ENCODE measurements around the gene STAB2.

STAB2 gene

GRCh38 chr12:103798586-103798985, 211.5 kb downstream of the STAB2 start:
- Histone ChIP-seq H3K9me2 (ENCODE audit: low read depth, low read length) (no peaks in the 10 kb centered on the region), H3K9ac (ENCODE audit: low read length) (no peak overlapping the region), H3K9me3 (ENCODE audit: low read length) (no peaks in the 10 kb centered on the region), H3K79me2 (ENCODE audit: insufficient read depth, low read length) (no peaks in the 10 kb centered on the region), H4K20me1 (ENCODE audit: insufficient read depth, low read length) (no peaks in the 10 kb centered on the region), H2AFZ (ENCODE audit: low read length) (no peak overlapping the region), H3F3A (ENCODE audit: insufficient read depth, low read length) (no peaks in the 10 kb centered on the region), H3K4me1 (ENCODE audit: insufficient read depth, low read length, severe bottlenecking) (no peaks in the 10 kb centered on the region), H3K27ac (ENCODE audit: low read depth, low read length, poor library complexity, severe bottlenecking) (no peak overlapping the region), H3K27me3 (ENCODE audit: insufficient read depth, low read length) (no peaks in the 10 kb centered on the region), H3K4me3 (ENCODE audit: low read depth, low read length, poor library complexity, severe bottlenecking) (no peak overlapping the region), H3K36me3 (ENCODE audit: insufficient read depth, low read length) (no peaks in the 10 kb centered on the region), H3K4me2 (ENCODE audit: low read length) (no peak overlapping the region)
- TF ChIP-seq EZH2 (IDR thresholded peaks at IDR 0.05; ENCODE audit: borderline replicate concordance, low read length) (no peak), CTCF (IDR thresholded peaks at IDR 0.05; ENCODE audit: low read length) (no peak)

- no peaks in the 10 kb centered on the region for H3K27me3 ChIP-seq (ENCODE audit: insufficient read depth, low read length)
- no peaks in the 10 kb centered on the region for H3K79me2 ChIP-seq (ENCODE audit: insufficient read depth, low read length)
- H3K4me1 ChIP-seq (ENCODE audit: insufficient read depth, low read length, severe bottlenecking), result no peaks in the 10 kb centered on the region
- H3K9ac ChIP-seq (ENCODE audit: low read length), result no peak overlapping the region
- no peaks in the 10 kb centered on the region for H3K9me2 ChIP-seq (ENCODE audit: low read depth, low read length)
- no peak overlapping the region for H3K4me2 ChIP-seq (ENCODE audit: low read length)
- H3K36me3 ChIP-seq (ENCODE audit: insufficient read depth, low read length), result no peaks in the 10 kb centered on the region
- TF ChIP-seq CTCF (IDR thresholded peaks at IDR 0.05; ENCODE audit: low read length), result no peak
- no peak for TF ChIP-seq EZH2 (IDR thresholded peaks at IDR 0.05; ENCODE audit: borderline replicate concordance, low read length)
- no peak overlapping the region for H3K4me3 ChIP-seq (ENCODE audit: low read depth, low read length, poor library complexity, severe bottlenecking)
- H3F3A ChIP-seq (ENCODE audit: insufficient read depth, low read length), result no peaks in the 10 kb centered on the region
- H4K20me1 ChIP-seq (ENCODE audit: insufficient read depth, low read length), result no peaks in the 10 kb centered on the region
- no peaks in the 10 kb centered on the region for H3K9me3 ChIP-seq (ENCODE audit: low read length)
- no peak overlapping the region for H3K27ac ChIP-seq (ENCODE audit: low read depth, low read length, poor library complexity, severe bottlenecking)
- H2AFZ ChIP-seq (ENCODE audit: low read length), result no peak overlapping the region
Observed at GRCh38 chr12:103799504-103799856, 212.4 kb downstream of the STAB2 start.

GRCh38 chr12:103799857-103800771, 213.0 kb downstream of the STAB2 start:
- no peaks in the 10 kb centered on the region for H3K36me3 ChIP-seq (ENCODE audit: insufficient read depth, low read length)
- H3K9me3 ChIP-seq (ENCODE audit: low read length), result no peaks in the 10 kb centered on the region
- no peak overlapping the region for H3K4me2 ChIP-seq (ENCODE audit: low read length)
- no peaks in the 10 kb centered on the region for H3K4me1 ChIP-seq (ENCODE audit: insufficient read depth, low read length, severe bottlenecking)
- no peak overlapping the region for H2AFZ ChIP-seq (ENCODE audit: low read length)
- H4K20me1 ChIP-seq (ENCODE audit: insufficient read depth, low read length), result no peaks in the 10 kb centered on the region
- no peaks in the 10 kb centered on the region for H3K79me2 ChIP-seq (ENCODE audit: insufficient read depth, low read length)
- H3F3A ChIP-seq (ENCODE audit: insufficient read depth, low read length), result no peaks in the 10 kb centered on the region
- H3K9ac ChIP-seq (ENCODE audit: low read length), result no peak overlapping the region
- H3K9me2 ChIP-seq (ENCODE audit: low read depth, low read length), result no peaks in the 10 kb centered on the region
- H3K27ac ChIP-seq (ENCODE audit: low read depth, low read length, poor library complexity, severe bottlenecking), result no peak overlapping the region
- no peak overlapping the region for H3K4me3 ChIP-seq (ENCODE audit: low read depth, low read length, poor library complexity, severe bottlenecking)
- no peak for TF ChIP-seq CTCF (IDR thresholded peaks at IDR 0.05; ENCODE audit: low read length)
- TF ChIP-seq EZH2 (IDR thresholded peaks at IDR 0.05; ENCODE audit: borderline replicate concordance, low read length), result no peak
- H3K27me3 ChIP-seq (ENCODE audit: insufficient read depth, low read length), result no peaks in the 10 kb centered on the region
